Measurements from ENCODE around the gene TRHDE. TPM values are rescaled to one million over a fixed set of nuclear protein-coding genes. Genes with fewer than 3 reads are reported as not detected.

Gene TRHDE
- total RNA-seq, 1 donor from 2014 or later: 16.7 TPM

GRCh38 chr12:72359416-72359815, 87.2 kb downstream of the TRHDE start:
- no peak overlapping the region for H3K4me3 Mint-ChIP-seq (ENCODE audit: unreplicated experiment)
- no peaks in the 10 kb centered on the region for H3K27me3 Mint-ChIP-seq (ENCODE audit: unreplicated experiment)

GRCh38 chr12:72365151-72365550, 93.0 kb downstream of the TRHDE start:
- DNase-seq: no peak
- peaks cover 2% of the 10 kb centered on the region for H3K4me1 Mint-ChIP-seq (ENCODE audit: low read depth, unreplicated experiment)
- no peak overlapping the region for H3K27ac Mint-ChIP-seq (ENCODE audit: unreplicated experiment)
- no peak for TF ChIP-seq CTCF (IDR thresholded peaks at IDR 0.05; ENCODE audit: partially characterized antibody, unreplicated experiment)
- H3K4me3 Mint-ChIP-seq (ENCODE audit: unreplicated experiment): no peak overlapping the region
- no peaks in the 10 kb centered on the region for H3K36me3 Mint-ChIP-seq (ENCODE audit: unreplicated experiment)
- peaks cover 3% of the 10 kb centered on the region for H3K9me3 Mint-ChIP-seq (ENCODE audit: unreplicated experiment)
- H3K27me3 Mint-ChIP-seq (ENCODE audit: unreplicated experiment): peaks cover 1% of the 10 kb centered on the region

More at GRCh38 chr12:72359416-72359815, 87.2 kb downstream of the TRHDE start:
- no peak for DNase-seq
- peaks cover 2% of the 10 kb centered on the region for H3K4me1 Mint-ChIP-seq (ENCODE audit: low read depth, unreplicated experiment)
- peaks cover 3% of the 10 kb centered on the region for H3K9me3 Mint-ChIP-seq (ENCODE audit: unreplicated experiment)
- H3K27ac Mint-ChIP-seq (ENCODE audit: unreplicated experiment): no peak overlapping the region
- no peaks in the 10 kb centered on the region for H3K36me3 Mint-ChIP-seq (ENCODE audit: unreplicated experiment)
- TF ChIP-seq CTCF (IDR thresholded peaks at IDR 0.05; ENCODE audit: partially characterized antibody, unreplicated experiment): no peak

- Mint-ChIP-seq H3K36me3 (ENCODE audit: unreplicated experiment) (no peaks in the 10 kb centered on the region), H3K27ac (ENCODE audit: unreplicated experiment) (no peak overlapping the region)
These were observed 94.1 kb downstream of the TRHDE start for GRCh38 chr12:72366255-72366654.

GRCh38 chr12:72368298-72368697, 96.1 kb downstream of the TRHDE start:
- Mint-ChIP-seq H3K27me3 (ENCODE audit: unreplicated experiment) (peaks cover 1% of the 10 kb centered on the region), H3K4me1 (ENCODE audit: low read depth, unreplicated experiment) (no peaks in the 10 kb centered on the region), H3K36me3 (ENCODE audit: unreplicated experiment) (no peaks in the 10 kb centered on the region), H3K9me3 (ENCODE audit: unreplicated experiment) (no peaks in the 10 kb centered on the region), H3K4me3 (ENCODE audit: unreplicated experiment) (no peak overlapping the region), H3K27ac (ENCODE audit: unreplicated experiment) (no peak overlapping the region)
- no peak for TF ChIP-seq CTCF (IDR thresholded peaks at IDR 0.05; ENCODE audit: partially characterized antibody, unreplicated experiment)
- DNase-seq: no peak

More at GRCh38 chr12:72366255-72366654, 94.1 kb downstream of the TRHDE start:
- DNase-seq: no peak
- Mint-ChIP-seq H3K4me3 (ENCODE audit: unreplicated experiment) (no peak overlapping the region), H3K4me1 (ENCODE audit: low read depth, unreplicated experiment) (no peaks in the 10 kb centered on the region), H3K9me3 (ENCODE audit: unreplicated experiment) (no peaks in the 10 kb centered on the region), H3K27me3 (ENCODE audit: unreplicated experiment) (peaks cover 1% of the 10 kb centered on the region)
- no peak for TF ChIP-seq CTCF (IDR thresholded peaks at IDR 0.05; ENCODE audit: partially characterized antibody, unreplicated experiment)

GRCh38 chr12:72368719-72369422, 96.7 kb downstream of the TRHDE start:
- Mint-ChIP-seq H3K27ac (ENCODE audit: unreplicated experiment) (no peak overlapping the region), H3K27me3 (ENCODE audit: unreplicated experiment) (peaks cover 1% of the 10 kb centered on the region), H3K4me3 (ENCODE audit: unreplicated experiment) (no peak overlapping the region), H3K36me3 (ENCODE audit: unreplicated experiment) (no peaks in the 10 kb centered on the region), H3K9me3 (ENCODE audit: unreplicated experiment) (no peaks in the 10 kb centered on the region), H3K4me1 (ENCODE audit: low read depth, unreplicated experiment) (no peaks in the 10 kb centered on the region)
- DNase-seq: no peak
- TF ChIP-seq CTCF (IDR thresholded peaks at IDR 0.05; ENCODE audit: partially characterized antibody, unreplicated experiment): no peak
